Measurements from ENCODE around the gene TOLLIP. TPM values are rescaled to one million over a fixed set of nuclear protein-coding genes. Genes with fewer than 3 reads are reported as not detected.
"Not testable (repeated sequence)": the region's sequence is repeated elsewhere in the genome, so short reads cannot be mapped to it uniquely, and the experiment has no call there.

The TOLLIP gene
- total RNA-seq, 1 experiment from 2014 or later = 32.3 TPM

DNA sequence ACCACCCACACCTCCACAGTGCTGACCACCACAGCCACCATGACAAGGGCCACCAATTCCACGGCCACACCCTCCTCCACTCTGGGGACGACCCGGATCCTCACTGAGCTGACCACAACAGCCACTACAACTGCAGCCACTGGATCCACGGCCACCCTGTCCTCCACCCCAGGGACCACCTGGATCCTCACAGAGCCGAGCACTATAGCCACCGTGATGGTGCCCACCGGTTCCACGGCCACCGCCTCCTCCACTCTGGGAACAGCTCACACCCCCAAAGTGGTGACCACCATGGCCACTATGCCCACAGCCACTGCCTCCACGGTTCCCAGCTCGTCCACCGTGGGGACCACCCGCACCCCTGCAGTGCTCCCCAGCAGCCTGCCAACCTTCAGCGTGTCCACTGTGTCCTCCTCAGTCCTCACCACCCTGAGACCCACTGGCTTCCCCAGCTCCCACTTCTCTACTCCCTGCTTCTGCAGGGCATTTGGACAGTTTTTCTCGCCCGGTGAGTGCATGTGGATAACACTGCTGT is 58.1 kb downstream of the TOLLIP start:
- no peaks in the 10 kb centered on the region for H3K23me2 ChIP-seq (ENCODE audit: insufficient read length, low read depth, low read length, poor library complexity, severe bottlenecking)
- H4K20me1 ChIP-seq (ENCODE audit: control insufficient read depth, insufficient read depth, insufficient read length) = no peaks in the 10 kb centered on the region
- no peak overlapping the region for H2BK120ac ChIP-seq (ENCODE audit: low read depth, low read length, poor library complexity, severe bottlenecking)
- H2BK20ac ChIP-seq (ENCODE audit: low read depth, low read length, poor library complexity, severe bottlenecking) = no peak overlapping the region
- H3K27me3 Mint-ChIP-seq (ENCODE audit: low read depth) = peaks cover 13% of the 10 kb centered on the region
- no peaks in the 10 kb centered on the region for H3K4me1 ChIP-seq (ENCODE audit: insufficient read depth, low read length)
- peak overlapping the region in 1 of 2 experiments; percentile 53; a peak in 1 of 5 replicates for H3K4me3 Mint-ChIP-seq
- H3K14ac ChIP-seq (ENCODE audit: insufficient read depth, low read length) = no peak overlapping the region; the same call in 1 of the 2 replicates
- no peak overlapping the region for H3K27ac ChIP-seq (ENCODE audit: insufficient read length, low read depth, low read length)
- no peak overlapping the region for H2BK5ac ChIP-seq (ENCODE audit: insufficient read length, low read length)
- peaks cover 9% of the 10 kb centered on the region for H3K9me3 ChIP-seq (ENCODE audit: control insufficient read depth, low read depth, low read length)
- peaks cover 14 to 18% (median 16%) of the 10 kb centered on the region in 3 experiments; a peak in 6 of 7 replicates for H3K36me3 Mint-ChIP-seq (ENCODE audit: insufficient read depth in 1 of 3, low read depth in 3 of 3)
- H3K9me3 Mint-ChIP-seq = peaks cover 48 to 50% of the 10 kb centered on the region in 2 experiments
- no peak for TF ChIP-seq CTCF (conservative IDR thresholded peaks at IDR 0.05)
- H3K9ac ChIP-seq (ENCODE audit: extremely low read depth, insufficient read length, low read length) = no peak overlapping the region
- WGBS (ENCODE audit: extremely low coverage, insufficient read length, low lambda C conversion rate) = no CpG with 5 or more reads among the region's 16 CpGs
- no peaks in the 10 kb centered on the region for H3K27me3 ChIP-seq (ENCODE audit: insufficient read depth, low read length)
- H2BK12ac ChIP-seq (ENCODE audit: insufficient read length, low read depth, low read length) = no peak overlapping the region
- no peak overlapping the region for H2AFZ ChIP-seq (ENCODE audit: low read length)
- no peak overlapping the region for H3K18ac ChIP-seq (ENCODE audit: insufficient read length, low read depth, low read length)
- no peak overlapping the region for H3T11ph ChIP-seq (ENCODE audit: low read length)
- H4K5ac ChIP-seq (ENCODE audit: insufficient read length, low read depth, low read length) = no peak overlapping the region
- no peak overlapping the region for H4K91ac ChIP-seq (ENCODE audit: insufficient read length, low read depth, low read length)
- no peak overlapping the region for H2AK5ac ChIP-seq (ENCODE audit: insufficient read length, low read length)
- H3K27ac Mint-ChIP-seq = no peak overlapping the region
- H3K4me1 Mint-ChIP-seq = no peaks in the 10 kb centered on the region
- no peak overlapping the region for H3K4ac ChIP-seq (ENCODE audit: low read depth, low read length)
- H2BK15ac ChIP-seq (ENCODE audit: low read depth, low read length) = no peak overlapping the region
- H3K79me2 ChIP-seq (ENCODE audit: insufficient read depth, low read length) = no peaks in the 10 kb centered on the region
- no peak overlapping the region for H3K23ac ChIP-seq (ENCODE audit: insufficient read length, low read depth, low read length)
- no peaks in the 10 kb centered on the region for H3K79me1 ChIP-seq (ENCODE audit: insufficient read depth, low read depth, low read length, poor library complexity, severe bottlenecking)
- H4K8ac ChIP-seq (replicated peaks; ENCODE audit: insufficient read length, low read depth, low read length) = no peak overlapping the region
- no peak overlapping the region for H3K56ac ChIP-seq (ENCODE audit: insufficient read length, low read depth, low read length)
- H3K4me2 ChIP-seq (ENCODE audit: insufficient read depth, insufficient read length, low read length) = no peak overlapping the region
- no peak for DNase-seq

DNA sequence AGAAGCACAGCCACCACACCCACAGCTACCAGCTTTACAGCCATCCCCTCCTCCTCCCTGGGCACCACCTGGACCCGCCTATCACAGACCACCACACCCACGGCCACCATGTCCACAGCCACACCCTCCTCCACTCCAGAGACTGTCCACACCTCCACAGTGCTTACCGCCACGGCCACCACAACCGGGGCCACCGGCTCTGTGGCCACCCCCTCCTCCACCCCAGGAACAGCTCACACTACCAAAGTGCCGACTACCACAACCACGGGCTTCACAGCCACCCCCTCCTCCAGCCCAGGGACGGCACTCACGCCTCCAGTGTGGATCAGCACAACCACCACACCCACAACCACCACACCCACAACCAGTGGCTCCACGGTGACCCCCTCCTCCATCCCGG is 59.0 kb downstream of the TOLLIP start:
- peaks cover 56 to 58% of the 10 kb centered on the region in 2 experiments for H3K9me3 Mint-ChIP-seq
- not testable (repeated sequence) for H3K4me1 Mint-ChIP-seq; H2BK5ac ChIP-seq (ENCODE audit: insufficient read length, low read length); H3T11ph ChIP-seq (ENCODE audit: low read length); H3K27ac Mint-ChIP-seq; H3K9me3 ChIP-seq (ENCODE audit: control insufficient read depth, low read depth, low read length); H3K4me1 ChIP-seq (ENCODE audit: insufficient read depth, low read length); H3K56ac ChIP-seq (ENCODE audit: insufficient read length, low read depth, low read length); H3K27ac ChIP-seq (ENCODE audit: insufficient read length, low read depth, low read length); H3K23ac ChIP-seq (ENCODE audit: insufficient read length, low read depth, low read length); H3K79me1 ChIP-seq (ENCODE audit: insufficient read depth, low read depth, low read length, poor library complexity, severe bottlenecking); H2BK12ac ChIP-seq (ENCODE audit: insufficient read length, low read depth, low read length); DNase-seq; H3K18ac ChIP-seq (ENCODE audit: insufficient read length, low read depth, low read length); H2AFZ ChIP-seq (ENCODE audit: low read length); H4K5ac ChIP-seq (ENCODE audit: insufficient read length, low read depth, low read length); H3K14ac ChIP-seq (ENCODE audit: insufficient read depth, low read length); H2AK5ac ChIP-seq (ENCODE audit: insufficient read length, low read length); H2BK120ac ChIP-seq (ENCODE audit: low read depth, low read length, poor library complexity, severe bottlenecking); H3K79me2 ChIP-seq (ENCODE audit: insufficient read depth, low read length); H3K4ac ChIP-seq (ENCODE audit: low read depth, low read length); H4K91ac ChIP-seq (ENCODE audit: insufficient read length, low read depth, low read length); H4K20me1 ChIP-seq (ENCODE audit: control insufficient read depth, insufficient read depth, insufficient read length); H2BK15ac ChIP-seq (ENCODE audit: low read depth, low read length); H3K27me3 ChIP-seq (ENCODE audit: insufficient read depth, low read length); H3K4me2 ChIP-seq (ENCODE audit: insufficient read depth, insufficient read length, low read length); H4K8ac ChIP-seq (replicated peaks; ENCODE audit: insufficient read length, low read depth, low read length); H3K23me2 ChIP-seq (ENCODE audit: insufficient read length, low read depth, low read length, poor library complexity, severe bottlenecking); H2BK20ac ChIP-seq (ENCODE audit: low read depth, low read length, poor library complexity, severe bottlenecking); H3K9ac ChIP-seq (ENCODE audit: extremely low read depth, insufficient read length, low read length); H3K4me3 Mint-ChIP-seq
- peaks cover 17% of the 10 kb centered on the region for H3K27me3 Mint-ChIP-seq (ENCODE audit: low read depth)
- H3K36me3 Mint-ChIP-seq (ENCODE audit: insufficient read depth in 1 of 3, low read depth in 3 of 3) = peaks cover 15 to 23% (median 17%) of the 10 kb centered on the region in 3 experiments; a peak in 6 of 7 replicates
- no CpG with 5 or more reads among the region's 12 CpGs for WGBS (ENCODE audit: extremely low coverage, insufficient read length, low lambda C conversion rate)

Measured in H9 (cell line).